IMR-90 (cell line): ENCODE data around the gene TBC1D22A. TPM values are rescaled to one million over a fixed set of nuclear protein-coding genes. Genes with fewer than 3 reads are reported as not detected.

ENCODE experiments used
- ATAC-seq: fragments of 200-7000 bp; cut with Tn5 transposase; 2 replicates; pipeline ENCODE4 v1.9.1; 2020; ENCODE audit warnings: low read depth, mild to moderate bottlenecking, moderate library complexity
- BruUV-seq: library from RNA; stranded (reverse); fragments of 400-500 nt; replicated peaks from 2 replicates; lab custom pipeline; 2021; lab: Mats Ljungman, UMichigan
- CTCF ChIA-PET: fragments of 300-600 bp; formaldehyde crosslinking; extraction: SDS; loops from one replicate; lab custom pipeline; 2021; ENCODE audit warnings: antibody characterized with exemption; lab: Yijun Ruan, JAX
- POLR2A ChIA-PET: fragments of 300-600 bp; sonication (Branson Sonifier 250); formaldehyde crosslinking; loops from one replicate; lab custom pipeline; 2022; ENCODE audit warnings: antibody characterized with exemption; ENCODE audit not compliant: unreplicated experiment; lab: Charles Lee
- DNase-seq: peaks from one replicate; pipeline ENCODE4 v3.0.0; 2013
- H2AFZ ChIP-seq: replicated peaks from 2 replicates; pipeline ENCODE3; 2013; ENCODE audit warnings: low read length, mild to moderate bottlenecking; ENCODE audit not compliant: poor library complexity
- H2AK5ac ChIP-seq: 2 replicates; pipeline ENCODE4 v1.6.1; 2013; ENCODE audit warnings: low read depth, low read length, inconsistent platforms
- H2AK9ac ChIP-seq: replicated peaks from 2 replicates; pipeline ENCODE3; 2013; ENCODE audit warnings: mild to moderate bottlenecking, low read depth, low read length, moderate library complexity; ENCODE audit not compliant: poor library complexity
- H2BK120ac ChIP-seq: 2 replicates; pipeline ENCODE4 v1.6.1; 2013; ENCODE audit warnings: low read depth, low read length, inconsistent platforms
- H2BK15ac ChIP-seq: 3 replicates; pipeline ENCODE4 v1.6.1; 2013; ENCODE audit warnings: low read depth, low read length, inconsistent platforms
- H2BK20ac ChIP-seq: 2 replicates; pipeline ENCODE4 v1.6.1; 2013; ENCODE audit warnings: low read depth, mild to moderate bottlenecking, inconsistent platforms, low read length, moderate library complexity
- H2BK5ac ChIP-seq: 2 replicates; pipeline ENCODE4 v1.6.1; 2013; ENCODE audit warnings: mild to moderate bottlenecking, low read depth, low read length, inconsistent platforms; ENCODE audit not compliant: poor library complexity, severe bottlenecking
- H3K14ac ChIP-seq: replicated peaks from 2 replicates; pipeline ENCODE4 v1.6.1; 2013; ENCODE audit warnings: low read depth, low read length, inconsistent platforms
- H3K18ac ChIP-seq: 2 replicates; pipeline ENCODE4 v1.6.1; 2013; ENCODE audit warnings: low read depth, low read length, control low read depth
- H3K23ac ChIP-seq: 2 replicates; pipeline ENCODE4 v1.6.1; 2013; ENCODE audit warnings: low read depth, low read length, inconsistent platforms
- H3K27ac ChIP-seq: 2 replicates; pipeline ENCODE4 v1.5.1; 2013; ENCODE audit warnings: mild to moderate bottlenecking, control low read depth, low read length; ENCODE audit not compliant: insufficient read depth
- H3K27me3 ChIP-seq: 2 replicates; pipeline ENCODE4 v1.6.1; 2013; ENCODE audit warnings: low read length; ENCODE audit not compliant: control insufficient read depth, insufficient read depth
- H3K36me3 ChIP-seq: 2 replicates; pipeline ENCODE4 v1.6.1; 2013; ENCODE audit warnings: low read length, mixed read lengths; ENCODE audit not compliant: control insufficient read depth, insufficient read depth
- H3K4ac ChIP-seq: 2 replicates; pipeline ENCODE4 v1.6.1; 2013; ENCODE audit warnings: low read depth, low read length, inconsistent platforms
- H3K4me1 ChIP-seq: 2 replicates; pipeline ENCODE4 v1.6.1; 2013; ENCODE audit warnings: low read length, mixed read lengths; ENCODE audit not compliant: control insufficient read depth, insufficient read depth
- H3K4me2 ChIP-seq: 2 replicates; pipeline ENCODE4 v1.6.1; 2013; ENCODE audit warnings: low read depth, mild to moderate bottlenecking, control low read depth, low read length, moderate library complexity
- H3K4me3 ChIP-seq: 2 replicates; pipeline ENCODE4 v1.5.1; 2013; ENCODE audit warnings: low read depth, mild to moderate bottlenecking, control low read depth, low read length, moderate library complexity; ENCODE audit not compliant: insufficient read depth
- H3K56ac ChIP-seq: 2 replicates; pipeline ENCODE4 v1.6.1; 2013; ENCODE audit warnings: low read length, inconsistent platforms; ENCODE audit not compliant: insufficient read depth; ENCODE audit errors: extremely low read depth
- H3K79me1 ChIP-seq, 2 experiments: 2 replicates each; pipeline ENCODE4 v1.6.1; 2013; ENCODE audit warnings: low read length in 2 of 2, inconsistent platforms in 1 of 2, low read depth in 1 of 2
- H3K9ac ChIP-seq: 2 replicates; pipeline ENCODE4 v1.6.1; 2013; ENCODE audit warnings: low read depth, low read length, control low read depth
- H3K9me1 ChIP-seq: 2 replicates; pipeline ENCODE4 v1.6.1; 2013; ENCODE audit warnings: low read length, inconsistent platforms; ENCODE audit not compliant: insufficient read depth
- H3K9me3 ChIP-seq: 2 replicates; pipeline ENCODE4 v1.6.1; 2013; ENCODE audit warnings: low read length; ENCODE audit not compliant: control insufficient read depth, insufficient read depth
- H4K20me1 ChIP-seq: 2 replicates; pipeline ENCODE4 v1.6.1; 2013; ENCODE audit warnings: low read length, inconsistent platforms; ENCODE audit not compliant: insufficient read depth
- H4K5ac ChIP-seq: 2 replicates; pipeline ENCODE4 v1.6.1; 2013; ENCODE audit warnings: mild to moderate bottlenecking, low read depth, low read length, control low read depth
- H4K8ac ChIP-seq, 2 experiments: 2 replicates each; pipeline ENCODE4 v1.6.1; 2013; ENCODE audit warnings: low read depth in 2 of 2, low read length in 2 of 2, control low read depth in 1 of 2, inconsistent platforms in 1 of 2
- H4K91ac ChIP-seq: 2 replicates; pipeline ENCODE4 v1.6.1; 2013; ENCODE audit warnings: low read depth, low read length, inconsistent platforms; ENCODE audit not compliant: insufficient read depth
- FOS ChIP-seq: fragments of 150-350 bp; IDR thresholded peaks from 2 replicates; pipeline ENCODE4 v1.6.1; 2016; ENCODE audit warnings: low read depth, low read length
- WGBS, 2 experiments: methylation state at CpG; one replicate each; pipeline versions ENCODE4 v1.1.5 to v1.1.7; 2013; ENCODE audit warnings: missing lambda C conversion rate in 2 of 2; ENCODE audit not compliant: insufficient read length in 1 of 2; ENCODE audit errors: extremely low coverage in 2 of 2; 5-methylcytosine and 5-hydroxymethylcytosine counted together
- dilution Hi-C: fragments of 300-500 bp; cut with HindIII; formaldehyde crosslinking; loops from one replicate; pipeline ENCODE4 v1.14.3; 2018; ENCODE audit warnings: low sequenced_read_pairs; ENCODE audit not compliant: unreplicated experiment
- in situ Hi-C: fragments of 300-500 bp; cut with MboI; formaldehyde crosslinking; loops from 3 replicates; pipeline ENCODE4 v1.14.3; 2019; ENCODE audit warnings: low sequenced_read_pairs, inconsistent platforms, mixed read lengths
- intact Hi-C: fragments of 100-400 bp; cut with micrococcal nuclease; formaldehyde crosslinking; loops from 2 replicates; pipeline ENCODE4 v1.10.0; 2022
- polyA plus RNA-seq, 3 experiments: library from polyadenylated mRNA; depleted of rRNA; stranded (reverse); fragments of >200 nt; gene quantifications; 2 replicates each; pipeline ENCODE4 v1.2.3, GENCODE V29; 2012; ENCODE audit warnings: low replicate concordance in 1 of 3
- total RNA-seq: library from RNA; depleted of rRNA; stranded (reverse); fragments of >200 nt; gene quantifications from 2 replicates; pipeline ENCODE4 v1.2.3, GENCODE V29; 2012

TBC1D22A gene
- total and polyA plus RNA-seq, 2 of the 4 experiments (the other 2 are of a cell fraction) = 9.0 to 16.7 TPM

GRCh38 chr22:47113853-47114415 lies 351.5 kb downstream of the TBC1D22A start:
- Histone ChIP-seq H2AK9ac (no peak overlapping the region), H3K9ac (no peak overlapping the region), H4K5ac (no peak overlapping the region), H4K20me1 (no peaks in the 10 kb centered on the region; the same call in 1 of the 2 replicates), H3K18ac (no peak overlapping the region), H3K9me3 (no peaks in the 10 kb centered on the region), H2BK5ac (no peak overlapping the region), H3K14ac (no peak overlapping the region), H3K36me3 (peaks cover 2% of the 10 kb centered on the region; the same call in 1 of the 2 replicates), H3K56ac (no peak overlapping the region), H2BK120ac (no peak overlapping the region), H3K4me2 (no peak overlapping the region), H3K4me1 (peaks cover 15% of the 10 kb centered on the region), H3K9me1 (peaks cover 14% of the 10 kb centered on the region), H2AFZ (no peak overlapping the region), H3K4me3 (no peak overlapping the region), H3K79me1 (0 out of 4 replicates have a peak, but pooled peaks cover 0 to 6% of the 10 kb centered on the region in 2 experiments), H4K91ac (no peak overlapping the region), H3K27me3 (no peaks in the 10 kb centered on the region), H4K8ac (no peak overlapping the region), H3K27ac (no peak overlapping the region), H2BK20ac (no peak overlapping the region), H2AK5ac (no peak overlapping the region), H2BK15ac (no peak overlapping the region), H3K4ac (no peak overlapping the region), H3K23ac (no peak overlapping the region)
- BruUV-seq = no TSS peak
- dilution Hi-C loops = no loop called here
- ChIA-PET CTCF (no interaction called here), POLR2A (no interaction called here)
- DNase-seq (no peak), ATAC-seq (no peak)
- TF ChIP-seq FOS = no peak
- WGBS, 2 experiments = 92% methylated on average over 2 of the region's 8 CpGs; no CpG with 5 or more reads in 1 of the 2 experiments
- intact Hi-C loops = no loop called here
- in situ Hi-C loops = no loop called here
